HepG2 (cell line): ENCODE measurements around the gene AGBL1. TPM values are rescaled to one million over a fixed set of nuclear protein-coding genes. Genes with fewer than 3 reads are reported as not detected.

Experiments used
- ATAC-seq: fragments of 200-7000 bp; cut with Tn5 transposase; 3 replicates; pipeline ENCODE4 v1.9.1; 2020; ENCODE audit warnings: mild to moderate bottlenecking, moderate library complexity
- BruUV-seq: library from RNA; stranded (reverse); fragments of 400-500 nt; replicated peaks from 2 replicates; lab custom pipeline; 2021; lab: Mats Ljungman, UMichigan
- CTCF ChIA-PET: fragments of 300-600 bp; formaldehyde crosslinking; extraction: SDS; loops from one replicate; lab custom pipeline; 2021; ENCODE audit warnings: low total read pairs, inconsistent platforms, low intra/inter-chr PET ratio; lab: Yijun Ruan, JAX
- POLR2A ChIA-PET: fragments of 350-600 bp; sonication (Branson Sonifier 250); formaldehyde crosslinking; loops from one replicate; lab custom pipeline; 2020; ENCODE audit warnings: antibody characterized with exemption, inconsistent platforms; lab: Yijun Ruan, JAX
- DNase-seq: peaks from one replicate; pipeline ENCODE4 v3.0.0-alpha.2; 2015; ENCODE audit warnings: low spot score
- FAIRE-seq: peaks from 3 replicates; lab custom pipeline; 2011; peaks lifted over from hg19 to GRCh38; lab: Jason Lieb, UNC
- H2AFZ ChIP-seq: one replicate; pipeline ENCODE4 v1.6.1; 2011; ENCODE audit warnings: low read length, inconsistent platforms
- H3K27ac ChIP-seq: fragments of 300-600 bp; 3 replicates; pipeline ENCODE4 v1.8.0; 2011; ENCODE audit warnings: mixed run types, mild to moderate bottlenecking, mixed read lengths, low read length, inconsistent platforms; ENCODE audit not compliant: insufficient read depth; ENCODE audit errors: extremely low read length
- H3K27me3 ChIP-seq, 2 experiments: fragments of 200-600 bp in 1 of 2; 2 replicates in 1 of 2; 3 replicates in 1 of 2; pipeline versions ENCODE4 v1.6.0 to v1.8.0; 2011; ENCODE audit warnings: low read length in 2 of 2, mild to moderate bottlenecking in 2 of 2, moderate library complexity in 2 of 2, inconsistent platforms in 1 of 2; ENCODE audit not compliant: insufficient read depth in 2 of 2, control insufficient read depth in 1 of 2
- H3K36me3 ChIP-seq, 2 experiments: fragments of 200-600 bp in 1 of 2; replicated peaks in 1 of 2; 2 replicates in 1 of 2; 3 replicates in 1 of 2; pipeline versions ENCODE4 v1.5.1 to v1.8.0; 2011; ENCODE audit warnings: low read length in 2 of 2, inconsistent platforms in 1 of 2; ENCODE audit not compliant: insufficient read depth in 2 of 2, control insufficient read depth in 1 of 2
- H3K4me1 ChIP-seq: 2 replicates; pipeline ENCODE4 v1.5.1; 2012; ENCODE audit warnings: low read length, inconsistent platforms; ENCODE audit not compliant: insufficient read depth
- H3K4me2 ChIP-seq: 2 replicates; pipeline ENCODE4 v1.6.0; 2011; ENCODE audit warnings: low read depth, low read length, inconsistent platforms
- H3K4me3 ChIP-seq, 3 experiments: fragments of 200-600 bp in 1 of 3; sonication (generic), shearing (Covaris generic) in 1 of 3; replicated peaks in 1 of 3; 2 replicates each; pipeline ENCODE4 v1.5.1; 2011 to 2016; ENCODE audit warnings: low read length in 3 of 3, inconsistent platforms in 2 of 3, low read depth in 2 of 3, mild to moderate bottlenecking in 2 of 3, control low read depth in 1 of 3, mixed read lengths in 1 of 3; ENCODE audit not compliant: insufficient read depth in 1 of 3
- H3K79me2 ChIP-seq: one replicate; pipeline ENCODE4 v1.6.1; 2011; ENCODE audit warnings: low read length, inconsistent platforms; ENCODE audit not compliant: insufficient read depth
- H3K9ac ChIP-seq: 2 replicates; pipeline ENCODE4 v1.6.0; 2011; ENCODE audit warnings: mild to moderate bottlenecking, low read depth, low read length, inconsistent platforms; ENCODE audit not compliant: insufficient read depth
- H3K9me3 ChIP-seq: 2 replicates; pipeline ENCODE4 v1.5.1; 2012; ENCODE audit warnings: mild to moderate bottlenecking, low read length
- H4K20me1 ChIP-seq: 2 replicates; pipeline ENCODE4 v1.6.0; 2011; ENCODE audit warnings: inconsistent platforms, mild to moderate bottlenecking, low read length, moderate library complexity; ENCODE audit not compliant: insufficient read depth
- HOXA7 ChIP-seq: sonication (generic); formaldehyde crosslinking; IDR thresholded peaks from 2 replicates; pipeline ENCODE4 v1.8.1; 2022; ENCODE audit warnings: mild to moderate bottlenecking, missing genetic modification reagents, moderate library complexity
- POLR2AphosphoS2 ChIP-seq: IDR thresholded peaks from 2 replicates; pipeline ENCODE4 v1.6.1; 2011; ENCODE audit warnings: low read depth, low read length, improper control_type of control experiment
- TRIM22 ChIP-seq: fragments of 450-650 bp; IDR thresholded peaks from 2 replicates; pipeline ENCODE4 v1.6.1; 2017
- ZNF503 ChIP-seq: sonication (generic); formaldehyde crosslinking; IDR thresholded peaks from 2 replicates; pipeline ENCODE4 v1.4.0; 2020; ENCODE audit warnings: missing genetic modification reagents
- ZNF546 ChIP-seq: sonication (generic); formaldehyde crosslinking; conservative IDR thresholded peaks from 2 replicates; pipeline ENCODE4 v1.8.1; 2023; ENCODE audit warnings: mild to moderate bottlenecking, missing genetic modification reagents
- ZNF891 ChIP-seq: sonication (generic); formaldehyde crosslinking; IDR thresholded peaks from 2 replicates; pipeline ENCODE4 v1.5.0; 2020; ENCODE audit warnings: mild to moderate bottlenecking, missing genetic modification reagents
- WGBS: methylation state at CpG from one replicate; pipeline ENCODE4 v1.1.6; 2017; ENCODE audit warnings: low lambda C conversion rate; 5-methylcytosine and 5-hydroxymethylcytosine counted together
- in situ Hi-C: cut with HindIII; loops from 2 replicates; pipeline ENCODE4 v1.10.0; 2017; ENCODE audit warnings: low pct_unique_long_range_greater_than_20kb; ENCODE audit not compliant: extremely low pct_ligation_motif_present
- intact Hi-C: fragments of 100-400 bp; cut with micrococcal nuclease; formaldehyde crosslinking; loops from one replicate; pipeline ENCODE4 v1.10.0; 2022; ENCODE audit not compliant: unreplicated experiment
- polyA plus RNA-seq, 8 experiments: library from polyadenylated mRNA; depleted of rRNA in 3 of 8; stranded (reverse) in 7 of 8; unstranded in 1 of 8; fragments of >200 nt; fragmentation: Illumina TruSeq in 4 of 8; extraction: Trizol in 4 of 8; gene quantifications; 2 replicates each; pipeline versions ENCODE4 v1.2.1 to v1.2.3, GENCODE V29; 2011 to 2016; ENCODE audit warnings: low read depth in 4 of 8, missing spikeins in 1 of 8, mixed read lengths in 1 of 8; ENCODE audit not compliant: insufficient read depth in 1 of 8
- total RNA-seq, 5 experiments: library from RNA; depleted of rRNA; stranded (reverse); fragments of >200 nt; fragmentation: Illumina TruSeq; extraction: Trizol; gene quantifications; 2 replicates each; pipeline ENCODE4 v1.2.3, GENCODE V29; 2016; ENCODE audit warnings: low read depth in 1 of 5
- TF ChIP-seq, protein P1 (sequence below): sonication (generic); formaldehyde crosslinking; IDR thresholded peaks from 2 replicates; pipeline ENCODE4 v1.8.1; 2023; ENCODE audit warnings: missing genetic modification reagents, mild to moderate bottlenecking, borderline replicate concordance

The AGBL1 gene
- total and polyA plus RNA-seq, 2 of the 13 experiments (the other 11 are each of a cell fraction or from before 2014, with no cell fraction given), result 0.01 TPM; not detected in 1

DNA sequence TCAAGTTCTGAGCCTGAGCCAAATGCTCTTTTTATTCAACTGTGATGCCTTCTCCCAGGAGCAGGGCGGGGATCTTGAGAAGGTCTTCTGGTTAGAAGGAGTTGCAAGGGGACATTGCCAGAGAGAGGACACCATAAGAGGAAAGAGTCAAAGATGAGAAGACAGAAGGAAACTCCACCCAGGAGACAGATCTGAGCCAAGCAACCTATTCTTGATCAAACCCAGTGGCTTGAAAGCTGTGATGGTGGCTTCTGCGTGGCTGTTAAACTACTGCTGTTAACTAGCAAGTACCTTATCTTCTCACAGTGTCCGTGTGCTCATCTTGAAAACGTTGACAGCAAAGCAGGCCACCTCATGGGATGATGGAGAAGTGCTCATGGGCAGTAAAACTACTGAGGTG is 19.8 kb upstream of the AGBL1 start:
- H3K4me1 ChIP-seq, result no peaks in the 10 kb centered on the region
- in situ Hi-C loops, result no loop called here
- DNase-seq (no peak), FAIRE-seq (no peak), ATAC-seq (no peak)
- no peak overlapping the region for H3K27ac ChIP-seq
- CTCF ChIA-PET, result no interaction called here
- intact Hi-C loops, result no loop called here
- no peaks in the 10 kb centered on the region for H3K27me3 ChIP-seq
- H3K79me2 ChIP-seq, result no peaks in the 10 kb centered on the region
- H3K36me3 ChIP-seq, result no peaks in the 10 kb centered on the region
- no peak for TF ChIP-seq POLR2AphosphoS2
- no peak for TF ChIP-seq ZNF503
- TF ChIP-seq ZNF546 (CRISPR knock-in tag), result no peak
- TF ChIP-seq HOXA7 (CRISPR knock-in tag), result no peak
- no peak for TF ChIP-seq ZNF891
- no peak for TF ChIP-seq TRIM22
- TF ChIP-seq, protein P1, sequence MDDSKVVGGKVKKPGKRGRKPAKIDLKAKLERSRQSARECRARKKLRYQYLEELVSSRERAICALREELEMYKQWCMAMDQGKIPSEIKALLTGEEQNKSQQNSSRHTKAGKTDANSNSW (CRISPR knock-in tag), result no peak
- POLR2A ChIA-PET, result no interaction called here
- no peaks in the 10 kb centered on the region for H3K9me3 ChIP-seq
- H2AFZ ChIP-seq, result no peak overlapping the region
- no peaks in the 10 kb centered on the region for H4K20me1 ChIP-seq
- 0% methylated on average over 3 of the region's 4 CpGs for WGBS
- no peak overlapping the region for H3K4me3 ChIP-seq
- BruUV-seq, result no TSS peak
- no peak overlapping the region for H3K9ac ChIP-seq
- no peak overlapping the region for H3K4me2 ChIP-seq
